ENCODE data around the gene FAM131C.

DNA sequence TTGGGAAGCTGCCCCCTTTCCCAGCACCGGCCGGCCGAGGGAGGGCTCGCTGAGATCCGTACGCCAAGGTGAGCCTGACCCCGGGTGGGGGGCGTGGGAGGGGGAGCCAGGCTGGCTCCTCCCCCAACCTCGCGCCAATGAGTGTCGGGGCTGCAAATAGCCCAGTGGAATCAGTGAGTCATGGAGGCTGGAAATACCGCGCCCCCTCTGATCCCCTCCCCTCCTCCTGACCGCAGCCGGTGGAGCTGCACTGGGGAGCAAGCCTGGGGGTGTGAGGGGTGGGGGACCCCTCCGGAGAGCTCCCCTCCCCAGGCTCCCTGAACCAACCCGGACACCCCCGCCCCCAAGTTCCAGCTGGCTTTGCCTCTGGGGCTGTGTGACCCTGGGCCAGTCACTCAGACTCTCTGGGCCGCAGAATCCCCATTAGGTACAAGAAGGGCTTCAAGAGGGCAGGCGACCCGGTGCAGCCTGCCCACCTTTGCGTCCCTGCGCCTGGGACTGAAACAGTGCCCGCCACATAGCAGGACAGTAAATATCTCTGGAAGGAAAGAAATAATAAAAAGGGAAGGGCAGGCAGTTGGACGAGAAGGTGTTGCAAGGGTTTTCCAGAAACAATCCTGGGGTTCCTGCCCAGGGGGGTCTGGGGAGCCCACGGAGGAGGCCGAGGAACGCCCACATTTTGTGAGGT, 60.1 kb downstream of the FAM131C start:
- TF ChIP-seq, protein P1, sequence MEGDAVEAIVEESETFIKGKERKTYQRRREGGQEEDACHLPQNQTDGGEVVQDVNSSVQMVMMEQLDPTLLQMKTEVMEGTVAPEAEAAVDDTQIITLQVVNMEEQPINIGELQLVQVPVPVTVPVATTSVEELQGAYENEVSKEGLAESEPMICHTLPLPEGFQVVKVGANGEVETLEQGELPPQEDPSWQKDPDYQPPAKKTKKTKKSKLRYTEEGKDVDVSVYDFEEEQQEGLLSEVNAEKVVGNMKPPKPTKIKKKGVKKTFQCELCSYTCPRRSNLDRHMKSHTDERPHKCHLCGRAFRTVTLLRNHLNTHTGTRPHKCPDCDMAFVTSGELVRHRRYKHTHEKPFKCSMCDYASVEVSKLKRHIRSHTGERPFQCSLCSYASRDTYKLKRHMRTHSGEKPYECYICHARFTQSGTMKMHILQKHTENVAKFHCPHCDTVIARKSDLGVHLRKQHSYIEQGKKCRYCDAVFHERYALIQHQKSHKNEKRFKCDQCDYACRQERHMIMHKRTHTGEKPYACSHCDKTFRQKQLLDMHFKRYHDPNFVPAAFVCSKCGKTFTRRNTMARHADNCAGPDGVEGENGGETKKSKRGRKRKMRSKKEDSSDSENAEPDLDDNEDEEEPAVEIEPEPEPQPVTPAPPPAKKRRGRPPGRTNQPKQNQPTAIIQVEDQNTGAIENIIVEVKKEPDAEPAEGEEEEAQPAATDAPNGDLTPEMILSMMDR (optimal IDR thresholded peaks at IDR 0.05 in 1 of 3, IDR thresholded peaks at IDR 0.05 in 1 of 3, conservative IDR thresholded peaks at IDR 0.05 in 1 of 3; ENCODE audit: extremely low read depth in 1 of 3, insufficient read depth in 2 of 3, low read length in 3 of 3) = no peak
- no peak for TF ChIP-seq EZH2 (IDR thresholded peaks at IDR 0.05; ENCODE audit: low read length)
